NCI-H2196 (cell line): ENCODE data around the gene CCT8.
A peak's percentile ranks its signal among the peaks of the same experiment; 100 is the strongest.
"Not testable (repeated sequence)": the region's sequence is repeated elsewhere in the genome, so short reads cannot be mapped to it uniquely, and the experiment has no call there.

Experiments
- DNase-seq: peaks from one replicate; lab custom pipeline; 2025; ENCODE audit not compliant: unreplicated experiment; lab: John Stamatoyannopoulos, UW

Gene CCT8

GRCh38 chr21:29024474-29025327, 48.7 kb downstream of the CCT8 start, which contains the start of gene USP16:
Gene USP16, plus strand, starts transcription at chr21:29024668. Its CDS starts 3,246 bp downstream, at chr21:29027914.
- DNase-seq: peak; percentile 93

- no peak for DNase-seq
Measured at GRCh38 chr21:29022166-29022565, 51.3 kb downstream of the CCT8 start.

- no peak for DNase-seq
Measured at GRCh38 chr21:29018540-29018939, 54.9 kb downstream of the CCT8 start.

- DNase-seq: no peak
Measured at GRCh38 chr21:29017639-29018237, 55.7 kb downstream of the CCT8 start.

- DNase-seq: not testable (repeated sequence)
Measured at GRCh38 chr21:29011236-29011635, 62.2 kb downstream of the CCT8 start.

- DNase-seq: no peak
Measured at GRCh38 chr21:29008367-29008766, 65.1 kb downstream of the CCT8 start.

GRCh38 chr21:29007810-29008209, 65.6 kb downstream of the CCT8 start:
- DNase-seq: no peak

- no peak for DNase-seq
Measured at GRCh38 chr21:29007135-29007534, 66.3 kb downstream of the CCT8 start.
